ENCODE data around the gene CCDC15.

DNA sequence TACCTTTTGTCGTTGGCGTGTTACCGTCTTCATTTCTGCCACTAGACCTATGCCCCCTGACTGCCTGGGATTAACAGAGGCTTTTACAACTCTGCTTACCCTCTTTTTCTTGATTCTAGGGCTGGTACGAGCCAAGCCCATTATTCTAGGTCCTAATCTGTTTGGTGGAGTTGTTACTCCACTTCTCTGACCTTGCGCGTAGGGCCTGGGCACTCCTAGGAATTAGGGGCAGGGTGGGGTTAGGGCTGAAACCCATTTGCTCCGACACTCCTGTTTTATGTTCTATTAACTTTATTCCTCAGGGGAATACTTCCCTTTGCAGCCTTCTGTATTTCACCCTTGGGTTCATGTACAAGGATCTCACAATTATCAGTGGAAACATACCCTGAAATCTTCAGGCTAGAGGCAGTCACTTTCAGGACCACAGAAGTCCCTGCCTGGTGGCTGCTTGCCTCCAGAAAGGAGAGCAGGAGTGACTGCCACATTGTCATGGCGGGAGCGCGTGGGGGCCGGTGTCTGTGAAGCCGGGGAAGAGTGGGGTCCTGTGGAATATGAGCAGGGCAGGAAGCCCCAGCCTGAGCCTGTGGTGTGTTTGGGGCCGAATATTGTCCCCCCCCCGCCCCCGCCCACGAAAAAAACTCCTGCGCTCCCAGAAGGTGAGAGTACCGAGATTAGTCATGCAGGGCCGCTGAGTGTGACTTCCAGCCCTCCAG, 108.4 kb downstream of the CCDC15 start:
- TF ChIP-seq EP300 (IDR thresholded peaks at IDR 0.05) = no peak
- TF ChIP-seq, protein P1, sequence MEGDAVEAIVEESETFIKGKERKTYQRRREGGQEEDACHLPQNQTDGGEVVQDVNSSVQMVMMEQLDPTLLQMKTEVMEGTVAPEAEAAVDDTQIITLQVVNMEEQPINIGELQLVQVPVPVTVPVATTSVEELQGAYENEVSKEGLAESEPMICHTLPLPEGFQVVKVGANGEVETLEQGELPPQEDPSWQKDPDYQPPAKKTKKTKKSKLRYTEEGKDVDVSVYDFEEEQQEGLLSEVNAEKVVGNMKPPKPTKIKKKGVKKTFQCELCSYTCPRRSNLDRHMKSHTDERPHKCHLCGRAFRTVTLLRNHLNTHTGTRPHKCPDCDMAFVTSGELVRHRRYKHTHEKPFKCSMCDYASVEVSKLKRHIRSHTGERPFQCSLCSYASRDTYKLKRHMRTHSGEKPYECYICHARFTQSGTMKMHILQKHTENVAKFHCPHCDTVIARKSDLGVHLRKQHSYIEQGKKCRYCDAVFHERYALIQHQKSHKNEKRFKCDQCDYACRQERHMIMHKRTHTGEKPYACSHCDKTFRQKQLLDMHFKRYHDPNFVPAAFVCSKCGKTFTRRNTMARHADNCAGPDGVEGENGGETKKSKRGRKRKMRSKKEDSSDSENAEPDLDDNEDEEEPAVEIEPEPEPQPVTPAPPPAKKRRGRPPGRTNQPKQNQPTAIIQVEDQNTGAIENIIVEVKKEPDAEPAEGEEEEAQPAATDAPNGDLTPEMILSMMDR (IDR thresholded peaks at IDR 0.05) = no peak
